ENCODE measurements around the gene RXRB. TPM values are rescaled to one million over a fixed set of nuclear protein-coding genes. Genes with fewer than 3 reads are reported as not detected.
A peak's percentile ranks its signal among the peaks of the same experiment; 100 is the strongest.
"Not testable (repeated sequence)": the region's sequence is repeated elsewhere in the genome, so short reads cannot be mapped to it uniquely, and the experiment has no call there.

RXRB gene
- total RNA-seq, 1 donor from 2014 or later = 56.8 TPM

- DNase-seq (ENCODE audit: low spot score) = no peak
These were observed 36.9 kb downstream of the RXRB start for GRCh38 chr6:33163540-33163939.

- DNase-seq (ENCODE audit: low spot score) = peak; percentile 79
These were observed 38.8 kb downstream of the RXRB start for GRCh38 chr6:33161354-33162331.

- DNase-seq (ENCODE audit: low spot score) = no peak
These were observed 39.6 kb downstream of the RXRB start for GRCh38 chr6:33160728-33161344.

DNA sequence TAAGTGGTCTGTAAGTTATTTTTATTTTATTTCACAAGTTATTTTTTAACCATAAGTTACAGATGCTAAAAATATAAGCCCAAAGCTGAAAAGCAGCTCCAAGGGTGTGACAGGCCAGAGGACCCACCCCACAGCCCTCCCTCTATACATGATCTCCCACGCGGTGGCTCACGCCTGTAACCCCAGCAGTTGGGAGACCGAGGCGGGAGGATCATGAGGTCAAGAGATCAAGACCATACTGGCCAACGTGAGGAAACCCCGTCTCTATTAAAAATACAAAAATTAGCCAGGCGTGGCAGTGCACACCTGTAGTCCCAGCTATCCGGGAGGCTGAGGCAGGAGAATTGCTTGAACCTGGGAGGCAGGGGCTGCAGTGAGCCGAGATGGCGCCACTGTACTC, 40.4 kb downstream of the RXRB start:
- DNase-seq (ENCODE audit: low spot score) = no peak

DNA sequence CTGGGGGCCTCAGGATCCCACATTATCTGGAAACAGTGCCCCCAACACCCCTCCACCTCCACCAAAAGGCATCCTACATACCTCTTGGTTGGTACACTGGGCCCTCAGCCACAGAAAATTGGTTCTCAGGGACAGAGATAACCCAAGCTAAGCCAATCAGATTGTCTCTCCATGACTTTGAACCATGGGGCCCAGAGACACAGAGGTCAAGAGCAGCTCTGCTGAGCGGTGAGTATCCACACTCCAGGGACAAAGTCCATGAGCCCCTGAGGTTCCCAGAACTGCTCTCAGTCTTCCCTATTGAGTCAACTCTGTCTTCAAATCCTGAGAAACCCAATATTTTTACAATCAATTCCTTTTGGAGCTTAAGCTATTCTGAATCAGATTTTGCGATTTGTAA, 43.5 kb downstream of the RXRB start:
- no peak for DNase-seq (ENCODE audit: low spot score)

GRCh38 chr6:33156561-33156960, 43.9 kb downstream of the RXRB start:
- no peak for DNase-seq (ENCODE audit: low spot score)

DNA sequence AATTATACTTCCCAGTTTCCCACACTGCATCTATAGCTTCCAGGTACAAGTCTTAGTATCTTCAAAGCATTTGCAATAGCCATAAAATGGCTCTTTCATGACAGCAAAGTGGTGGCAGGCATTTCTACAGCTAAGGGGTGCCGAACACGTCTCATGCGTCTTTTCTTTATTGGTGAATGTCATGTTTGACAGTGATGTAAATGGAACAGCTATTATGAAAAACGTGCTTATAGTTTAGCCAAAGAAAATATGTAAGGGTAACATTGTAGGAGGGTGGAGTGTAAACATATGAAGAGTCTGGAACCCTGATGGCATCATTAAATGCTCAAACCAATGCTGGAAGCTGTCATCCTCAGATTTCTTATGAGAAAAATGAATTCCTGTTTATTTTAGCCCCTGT, 46.1 kb downstream of the RXRB start:
- DNase-seq (ENCODE audit: low spot score) = no peak

GRCh38 chr6:33151050-33151449, 49.4 kb downstream of the RXRB start:
- no peak for DNase-seq (ENCODE audit: low spot score)

GRCh38 chr6:33150560-33150959, 49.9 kb downstream of the RXRB start:
- not testable (repeated sequence) for DNase-seq (ENCODE audit: low spot score)

GRCh38 chr6:33147807-33148666, 52.4 kb downstream of the RXRB start:
- no peak for DNase-seq (ENCODE audit: low spot score)

GRCh38 chr6:33144373-33144772, 56.1 kb downstream of the RXRB start:
- no peak for DNase-seq (ENCODE audit: low spot score)

Other genes with a start within 250 kb of the RXRB start
- 68.2 TPM for gene HLA-DMA, start 247.6 kb downstream of the RXRB start, total RNA-seq
- 150 TPM for gene BRD2, start 232.1 kb downstream of the RXRB start, total RNA-seq
- gene HLA-DOA, start 191.1 kb downstream of the RXRB start, total RNA-seq = 8.4 TPM
- gene HLA-DPA1, start 127.0 kb downstream of the RXRB start, total RNA-seq = 185 TPM
- 174 TPM for gene HLA-DPB1, start 124.7 kb downstream of the RXRB start, total RNA-seq
- 0.66 TPM for gene COL11A2, start 8.2 kb downstream of the RXRB start, total RNA-seq
- gene SLC39A7, start 202 bp upstream of the RXRB start, total RNA-seq = 120 TPM
- 13.6 TPM for gene HSD17B8, start 4.0 kb upstream of the RXRB start, total RNA-seq
- 50.9 TPM for gene RING1, start 7.8 kb upstream of the RXRB start, total RNA-seq
- gene VPS52, start 71.2 kb upstream of the RXRB start, total RNA-seq = 62.5 TPM
- gene RPS18, start 71.4 kb upstream of the RXRB start, total RNA-seq = 1,438 TPM
- gene B3GALT4, start 76.5 kb upstream of the RXRB start, total RNA-seq = 25.4 TPM
- gene WDR46, start 88.6 kb upstream of the RXRB start, total RNA-seq = 37.7 TPM
- 38.6 TPM for gene PFDN6, start 88.9 kb upstream of the RXRB start, total RNA-seq
- 158 TPM for gene RGL2, start 98.3 kb upstream of the RXRB start, total RNA-seq
- gene TAPBP, start 113.4 kb upstream of the RXRB start, total RNA-seq = 200 TPM
- 26.5 TPM for gene ZBTB22, start 117.1 kb upstream of the RXRB start, total RNA-seq
- gene DAXX, start 122.3 kb upstream of the RXRB start, total RNA-seq = 33.9 TPM
- 2.1 TPM for gene KIFC1, start 191.2 kb upstream of the RXRB start, total RNA-seq
- gene PHF1, start 210.3 kb upstream of the RXRB start, total RNA-seq = 82.3 TPM
- 238 TPM for gene CUTA, start 217.4 kb upstream of the RXRB start, total RNA-seq
- 31.0 TPM for gene SYNGAP1, start 219.4 kb upstream of the RXRB start, total RNA-seq